Cerebellar nuclear complex (tissue), 1 donor: ENCODE results near the gene PCED1B.
"Not testable (repeated sequence)": the region's sequence is repeated elsewhere in the genome, so short reads cannot be mapped to it uniquely, and the experiment has no call there.

Experiments
- DNase-seq, 2 experiments: peaks; one replicate each; lab custom pipeline; 2025; lab: John Stamatoyannopoulos, UW

Gene PCED1B

DNA sequence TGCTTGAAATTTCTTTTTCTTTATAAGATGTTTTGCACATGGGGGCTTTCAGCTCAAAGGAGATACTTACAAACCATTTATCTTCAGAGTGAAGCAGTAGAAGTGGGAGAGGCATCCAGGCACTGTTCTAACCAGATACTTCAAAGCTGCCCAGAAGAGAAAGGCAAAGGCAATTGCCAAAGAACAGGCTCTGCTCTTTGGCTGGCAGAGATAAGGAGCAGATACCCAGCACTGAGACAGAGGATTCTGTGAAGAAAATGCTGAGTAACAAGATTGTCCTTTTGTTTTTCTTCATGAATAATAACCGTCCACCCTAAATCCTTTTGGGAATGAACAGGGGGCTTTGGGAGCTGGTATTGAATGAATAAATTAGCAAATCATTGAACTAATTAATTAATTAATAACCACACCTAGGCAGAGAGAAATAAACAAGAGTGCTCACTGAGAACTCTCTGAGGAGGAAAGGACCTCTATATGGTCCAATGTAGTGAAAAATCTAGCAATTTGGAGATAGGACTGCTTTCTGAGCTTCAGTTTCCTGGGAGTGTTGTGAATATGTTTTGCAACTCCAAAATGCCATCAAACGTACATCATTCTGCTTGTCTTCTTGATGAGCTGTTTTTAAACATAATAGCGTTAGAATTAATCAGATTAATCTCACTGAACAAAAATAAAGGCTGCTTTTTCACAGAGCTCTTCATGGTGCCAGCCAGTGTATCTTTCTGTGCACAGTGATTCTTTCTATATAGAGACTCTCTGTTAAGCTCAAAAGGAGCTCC is 193.2 kb downstream of the PCED1B start:
- no peak for DNase-seq

DNA sequence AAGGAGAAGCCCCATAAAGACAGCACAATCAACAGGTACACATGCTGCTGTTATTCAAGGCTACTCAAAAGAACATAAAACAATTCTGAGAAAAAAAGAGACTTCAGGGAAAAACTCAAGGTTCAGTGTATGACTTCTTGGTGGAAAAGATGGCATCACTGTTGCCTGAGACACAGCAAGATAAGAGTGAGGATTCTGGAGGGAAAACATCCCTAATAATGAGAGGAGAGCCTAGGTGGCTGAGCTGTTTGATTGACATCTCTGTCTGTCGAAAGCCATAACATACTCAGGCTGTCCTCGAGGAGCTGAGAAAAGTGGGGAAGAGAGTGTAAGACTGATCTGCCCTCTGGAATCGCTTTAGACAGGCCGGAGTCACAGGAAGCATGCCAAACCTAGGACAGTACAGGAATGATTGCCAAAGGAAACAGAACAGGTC is 193.8 kb downstream of the PCED1B start:
- no peak for DNase-seq

DNA sequence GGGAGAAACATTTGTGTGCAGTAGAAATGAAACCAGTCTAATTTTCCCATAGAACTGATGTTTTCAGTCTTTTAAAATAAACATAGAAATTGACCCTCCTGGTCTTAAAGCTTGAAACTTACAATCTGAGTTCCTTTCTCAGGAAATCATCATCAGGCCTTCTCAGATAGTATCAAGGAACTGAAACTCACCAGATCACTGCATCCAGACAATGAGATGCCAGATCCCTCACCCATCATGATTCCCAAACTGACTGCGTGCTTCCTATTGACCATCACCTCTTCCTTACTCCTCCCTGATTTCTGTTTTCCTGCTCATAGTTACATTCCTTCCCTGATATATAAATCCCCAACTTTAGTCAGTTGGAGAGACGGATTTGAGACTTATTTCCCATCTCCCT is 195.3 kb downstream of the PCED1B start:
- DNase-seq = no peak

DNA sequence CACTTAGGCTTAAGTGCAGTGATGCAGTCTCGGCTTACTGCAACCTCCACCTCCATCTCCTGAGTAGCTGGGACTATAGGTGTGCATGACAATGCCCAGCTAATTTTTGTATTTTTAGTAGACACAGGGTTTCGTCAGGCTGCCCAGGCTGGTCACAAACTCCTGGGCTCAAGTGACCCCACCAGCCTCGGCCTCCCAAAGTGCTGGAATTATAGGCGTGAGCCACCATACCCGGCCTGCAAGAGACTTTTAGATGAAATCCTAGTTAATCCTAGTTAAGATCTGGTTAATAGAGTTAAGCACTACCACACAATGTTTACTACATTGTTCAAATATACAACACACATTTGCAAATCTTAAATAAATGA is 196.8 kb downstream of the PCED1B start:
- DNase-seq = no peak

DNA sequence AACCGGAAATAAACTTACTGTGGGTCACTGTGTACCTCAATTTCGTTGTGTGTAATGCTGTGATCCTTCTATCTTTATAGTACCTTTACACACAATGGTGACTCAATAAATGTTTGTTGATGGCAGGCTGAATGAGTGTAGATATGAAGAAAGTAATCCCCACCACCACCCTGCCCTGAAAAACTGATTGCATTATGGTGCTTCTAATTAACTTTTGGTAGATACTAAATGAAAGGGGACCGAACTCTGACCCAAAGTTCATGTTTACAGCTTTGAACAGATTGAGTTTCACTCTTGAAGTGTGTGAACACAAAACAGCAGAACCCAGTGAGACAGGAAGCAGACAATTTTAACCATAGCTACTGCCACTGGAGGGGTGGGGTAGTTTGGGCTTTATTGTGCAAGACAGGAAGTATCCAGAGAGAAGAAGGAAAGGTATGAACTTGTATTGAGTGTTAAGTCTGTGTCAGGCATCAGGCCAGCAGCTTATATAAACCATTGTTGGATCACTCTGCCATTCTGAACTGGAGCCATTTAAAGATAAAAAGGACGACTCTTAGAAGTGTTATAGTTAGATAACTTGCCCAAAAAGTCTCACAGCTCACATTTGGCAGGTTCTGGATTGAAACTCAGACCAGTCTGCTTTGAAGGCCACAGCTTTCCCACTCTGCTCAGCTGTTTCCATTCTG is 197.3 kb downstream of the PCED1B start:
- no peak for DNase-seq

DNA sequence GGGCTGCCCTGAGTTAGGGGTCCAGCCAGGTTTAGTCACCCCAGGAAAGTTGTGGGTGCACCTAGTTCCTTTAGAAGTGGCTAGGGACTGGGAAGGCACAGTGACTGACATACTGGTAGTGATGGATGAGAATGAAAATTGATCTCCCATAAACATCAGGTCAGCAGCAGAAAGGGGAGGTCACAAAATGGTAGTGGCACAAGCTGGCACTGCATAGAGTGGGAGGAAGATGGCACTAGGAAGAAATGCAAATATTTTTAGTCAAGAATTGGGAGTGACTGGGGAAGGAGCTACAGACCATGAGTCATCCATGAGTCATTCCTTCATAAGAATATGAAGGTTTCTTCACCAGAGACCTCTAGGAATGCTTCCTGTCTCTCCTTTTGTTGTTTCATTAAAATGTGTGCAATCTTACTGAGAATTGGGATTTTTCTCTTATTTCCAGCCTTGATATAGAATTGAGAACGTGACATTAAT is 198.6 kb downstream of the PCED1B start:
- no peak for DNase-seq

DNA sequence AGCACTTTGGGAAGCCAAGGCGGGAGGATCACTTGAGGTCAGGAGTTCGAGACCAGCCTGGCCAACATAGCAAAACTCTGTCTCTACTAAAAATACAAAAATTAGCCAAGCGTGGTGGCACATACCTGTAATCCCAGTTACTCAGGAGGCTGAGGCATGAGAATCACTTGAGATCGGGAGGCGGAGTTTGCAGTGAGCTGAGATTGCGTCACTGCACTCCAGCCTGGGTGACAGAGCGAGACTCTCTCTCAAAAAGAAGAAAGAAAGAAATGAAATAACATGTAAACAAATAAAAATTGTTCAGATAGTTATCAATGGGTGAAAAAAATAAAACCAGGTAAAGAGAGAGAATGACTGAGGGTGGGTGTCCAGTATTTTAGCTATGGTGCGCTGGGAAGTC is 200.3 kb downstream of the PCED1B start:
- not testable (repeated sequence) for DNase-seq

DNA sequence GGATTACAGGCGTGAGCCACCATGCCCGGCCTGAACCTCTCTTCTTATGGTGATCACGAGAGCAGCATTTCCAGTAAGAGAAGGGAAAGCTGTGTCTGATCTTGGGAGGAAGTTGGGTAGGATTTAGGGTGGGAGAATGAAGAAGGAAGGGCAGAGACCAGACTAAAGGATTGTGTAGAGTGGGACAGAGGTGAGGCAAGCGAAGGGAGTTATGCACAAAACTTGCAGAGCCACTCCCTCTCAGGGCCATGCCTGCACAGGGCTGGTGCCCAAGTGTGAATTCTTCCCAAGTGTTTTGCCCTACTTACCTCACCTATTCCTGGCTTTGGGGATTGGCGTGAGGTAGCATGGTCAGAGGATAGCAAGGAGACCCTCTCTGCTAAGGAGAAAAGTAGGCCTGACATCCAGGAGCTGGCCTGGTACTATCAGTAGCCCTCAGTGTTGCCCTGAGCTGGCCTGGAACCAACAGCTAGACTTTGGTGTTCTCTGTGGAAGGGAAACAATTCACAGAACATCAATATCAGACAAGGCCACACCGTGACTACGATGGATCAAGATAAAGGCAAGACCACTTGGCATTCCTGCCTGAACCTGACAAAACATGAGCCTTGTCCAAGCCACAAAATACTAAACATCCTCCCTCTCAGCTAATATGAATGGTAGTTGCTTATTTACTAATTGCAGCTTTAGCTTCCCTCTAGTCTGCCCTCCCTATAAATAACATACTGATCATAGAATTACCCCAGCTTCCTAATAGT is 201.3 kb downstream of the PCED1B start:
- DNase-seq = no peak

DNA sequence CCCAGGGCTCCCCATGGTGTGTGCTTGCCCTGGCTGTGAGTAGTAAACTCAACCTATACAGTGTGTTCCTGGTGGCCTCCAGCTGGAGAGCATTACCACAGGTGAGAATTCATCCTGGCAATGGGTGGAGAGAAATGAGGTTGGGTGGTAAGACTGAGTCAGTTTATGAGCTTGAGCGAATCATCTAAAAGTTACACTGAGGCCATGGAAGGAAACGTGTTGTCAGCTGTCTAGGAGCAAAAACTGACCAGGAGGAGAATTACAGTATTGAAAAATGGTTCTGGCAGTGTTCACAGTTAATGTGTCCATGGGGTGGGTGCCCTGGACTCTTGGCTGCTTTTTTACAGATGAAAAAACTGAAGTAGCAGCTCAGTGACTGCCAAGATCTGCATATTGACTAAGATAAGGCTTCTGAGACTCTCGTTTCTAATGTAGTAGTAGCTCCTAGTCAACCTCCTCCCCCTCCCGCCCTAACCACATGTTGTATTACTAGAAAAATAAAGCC is 202.3 kb downstream of the PCED1B start:
- no peak for DNase-seq

DNA sequence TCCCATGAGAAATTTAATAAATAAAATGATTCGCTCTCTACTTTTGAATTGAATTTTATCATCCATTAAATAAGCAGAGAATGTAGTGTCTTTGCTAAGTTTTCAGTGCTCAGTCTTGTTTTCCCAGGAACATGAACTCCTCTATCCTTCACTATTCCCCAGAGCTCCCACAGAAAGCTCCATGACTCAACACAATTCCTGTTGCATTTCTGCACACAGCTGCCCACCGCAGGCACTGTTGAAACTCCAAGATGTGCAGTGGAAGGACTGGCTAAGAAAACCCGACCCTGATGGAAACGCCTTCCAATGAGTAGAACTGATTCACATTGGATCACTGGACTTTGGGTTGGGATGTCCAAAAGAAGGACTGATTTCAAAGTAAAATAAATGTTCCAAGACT is 202.8 kb downstream of the PCED1B start:
- DNase-seq = no peak
